ENCODE results near the gene RNF148. TPM values are rescaled to one million over a fixed set of nuclear protein-coding genes. Genes with fewer than 3 reads are reported as not detected.

The RNF148 gene
- total RNA-seq, 2 experiments from 2014 or later = not detected

GRCh38 chr7:122658856-122659255, 43.9 kb downstream of the RNF148 start:
- no peaks in the 10 kb centered on the region for H3K4me1 Mint-ChIP-seq (ENCODE audit: low read depth)
- ChIA-PET CTCF (no interaction called here), POLR2A (no interaction called here)
- H3K27me3 Mint-ChIP-seq = no peaks in the 10 kb centered on the region
- peaks cover 10% of the 10 kb centered on the region for H3K9me3 Mint-ChIP-seq
- no peak overlapping the region for H3K4me3 Mint-ChIP-seq
- no peaks in the 10 kb centered on the region for H3K36me3 Mint-ChIP-seq
- no peak for DNase-seq
- intact Hi-C loops (cut with micrococcal nuclease) = no loop called here
- no peak overlapping the region for H3K27ac Mint-ChIP-seq

GRCh38 chr7:122653685-122654084, 49.0 kb downstream of the RNF148 start:
- CTCF ChIA-PET = no interaction called here
- H3K27me3 Mint-ChIP-seq = no peaks in the 10 kb centered on the region
- POLR2A ChIA-PET = no interaction called here

GRCh38 chr7:122652876-122653275, 49.8 kb downstream of the RNF148 start:
- DNase-seq = no peak
- no peak overlapping the region for H3K4me3 Mint-ChIP-seq
- POLR2A ChIA-PET = no interaction called here
- peaks cover 10% of the 10 kb centered on the region for H3K9me3 Mint-ChIP-seq
- H3K4me1 Mint-ChIP-seq (ENCODE audit: low read depth) = no peaks in the 10 kb centered on the region
- no peak overlapping the region for H3K27ac Mint-ChIP-seq
- H3K27me3 Mint-ChIP-seq = no peaks in the 10 kb centered on the region
- intact Hi-C loops (cut with micrococcal nuclease) = no loop called here
- CTCF ChIA-PET = no interaction called here
- no peaks in the 10 kb centered on the region for H3K36me3 Mint-ChIP-seq

More at GRCh38 chr7:122653685-122654084, 49.0 kb downstream of the RNF148 start:
- H3K36me3 Mint-ChIP-seq = no peaks in the 10 kb centered on the region
- H3K9me3 Mint-ChIP-seq = peaks cover 10% of the 10 kb centered on the region
- DNase-seq = no peak
- intact Hi-C loops (cut with micrococcal nuclease) = no loop called here
- no peak overlapping the region for H3K27ac Mint-ChIP-seq
- no peak overlapping the region for H3K4me3 Mint-ChIP-seq
- no peaks in the 10 kb centered on the region for H3K4me1 Mint-ChIP-seq (ENCODE audit: low read depth)

Other genes starting within 250 kb of the RNF148 start
- not detected for gene RNF133, start 3.8 kb downstream of the RNF148 start, total RNA-seq
- gene CADPS2, start 183.5 kb upstream of the RNF148 start, total RNA-seq = not detected

Measured in activated CD4-positive, alpha-beta memory T cell treated with anti-CD3 and anti-CD28 coated beads for 36 hours (primary cell).